ENCODE data around the gene DKK1.

GRCh38 chr10:52337225-52337624 is 23.1 kb downstream of the DKK1 start:
- no peak for TF ChIP-seq RCOR1 (IDR thresholded peaks at IDR 0.05; ENCODE audit: low read depth, low read length)
- no peak for TF ChIP-seq KDM1A (IDR thresholded peaks at IDR 0.05; ENCODE audit: low read depth)
- TF ChIP-seq BHLHE40 (IDR thresholded peaks at IDR 0.05; ENCODE audit: low read depth, low read length) = no peak
- TF ChIP-seq TP53 (CRISPR knock-in tag; IDR thresholded peaks at IDR 0.05) = no peak
- TF ChIP-seq ELK1 (IDR thresholded peaks at IDR 0.05; ENCODE audit: low read depth, low read length) = no peak
- no peak for TF ChIP-seq CTCF (IDR thresholded peaks at IDR 0.05)
- TF ChIP-seq PBX3 (IDR thresholded peaks at IDR 0.05) = no peak
- no peak for TF ChIP-seq EHMT2 (IDR thresholded peaks at IDR 0.05; ENCODE audit: low read depth)

Measured in A549 (cell line).